ENCODE data around the gene RABGAP1L.

The RABGAP1L gene

DNA sequence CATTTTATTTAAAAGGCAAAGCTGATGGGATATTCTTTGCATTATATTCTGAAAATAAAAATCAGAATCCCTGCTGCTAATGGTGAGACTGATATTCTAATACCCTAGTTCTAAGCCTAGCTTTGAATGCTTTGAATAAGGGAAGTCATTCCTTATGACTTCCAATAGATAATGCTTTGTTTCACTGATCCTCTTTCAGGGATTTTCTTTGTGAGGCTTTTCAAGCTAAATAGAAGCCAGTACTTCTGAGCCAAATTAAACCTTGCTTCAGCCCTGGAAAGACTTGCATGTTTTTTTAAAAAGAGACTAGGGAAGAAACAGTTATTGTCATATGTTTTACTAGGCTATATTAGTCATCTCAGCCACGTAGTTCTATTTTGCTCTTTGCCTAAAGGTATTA, 771.9 kb downstream of the RABGAP1L start:
- Histone ChIP-seq H3K9me3 (ENCODE audit: control insufficient read depth in 2 of 2, low read length in 2 of 2) (no peaks in the 10 kb centered on the region), H3K9ac (ENCODE audit: low read depth in 1 of 2, low read length in 2 of 2) (no peak overlapping the region), H3K36me3 (ENCODE audit: control insufficient read depth in 2 of 2, insufficient read depth in 2 of 2, low read length in 2 of 2) (no peaks in the 10 kb centered on the region), H3K27me3 (ENCODE audit: control insufficient read depth in 2 of 2, insufficient read depth in 2 of 2, low read length in 2 of 2) (no peaks in the 10 kb centered on the region), H3K4me3 (ENCODE audit: low read length in 2 of 2) (no peak overlapping the region), H3K4me1 (ENCODE audit: control insufficient read depth in 2 of 2, insufficient read depth in 2 of 2, low read length in 2 of 2) (peaks cover 0 to 4% of the 10 kb centered on the region in 2 donors), H3K27ac (ENCODE audit: low read depth in 2 of 2, low read length in 2 of 2) (no peak overlapping the region)

GRCh38 chr1:174932587-174932986, 773.3 kb downstream of the RABGAP1L start:
- Histone ChIP-seq H3K9ac (ENCODE audit: low read depth in 1 of 2, low read length in 2 of 2) (no peak overlapping the region), H3K36me3 (ENCODE audit: control insufficient read depth in 2 of 2, insufficient read depth in 2 of 2, low read length in 2 of 2) (no peaks in the 10 kb centered on the region), H3K4me1 (ENCODE audit: control insufficient read depth in 2 of 2, insufficient read depth in 2 of 2, low read length in 2 of 2) (peaks cover 0 to 4% of the 10 kb centered on the region in 2 donors), H3K27me3 (ENCODE audit: control insufficient read depth in 2 of 2, insufficient read depth in 2 of 2, low read length in 2 of 2) (no peaks in the 10 kb centered on the region), H3K27ac (ENCODE audit: low read depth in 2 of 2, low read length in 2 of 2) (no peak overlapping the region), H3K9me3 (ENCODE audit: control insufficient read depth in 2 of 2, low read length in 2 of 2) (no peaks in the 10 kb centered on the region), H3K4me3 (ENCODE audit: low read length in 2 of 2) (no peak overlapping the region)

GRCh38 chr1:174935961-174936727, 776.8 kb downstream of the RABGAP1L start:
- no peaks in the 10 kb centered on the region for H3K9me3 ChIP-seq (ENCODE audit: control insufficient read depth in 2 of 2, low read length in 2 of 2)

DNA sequence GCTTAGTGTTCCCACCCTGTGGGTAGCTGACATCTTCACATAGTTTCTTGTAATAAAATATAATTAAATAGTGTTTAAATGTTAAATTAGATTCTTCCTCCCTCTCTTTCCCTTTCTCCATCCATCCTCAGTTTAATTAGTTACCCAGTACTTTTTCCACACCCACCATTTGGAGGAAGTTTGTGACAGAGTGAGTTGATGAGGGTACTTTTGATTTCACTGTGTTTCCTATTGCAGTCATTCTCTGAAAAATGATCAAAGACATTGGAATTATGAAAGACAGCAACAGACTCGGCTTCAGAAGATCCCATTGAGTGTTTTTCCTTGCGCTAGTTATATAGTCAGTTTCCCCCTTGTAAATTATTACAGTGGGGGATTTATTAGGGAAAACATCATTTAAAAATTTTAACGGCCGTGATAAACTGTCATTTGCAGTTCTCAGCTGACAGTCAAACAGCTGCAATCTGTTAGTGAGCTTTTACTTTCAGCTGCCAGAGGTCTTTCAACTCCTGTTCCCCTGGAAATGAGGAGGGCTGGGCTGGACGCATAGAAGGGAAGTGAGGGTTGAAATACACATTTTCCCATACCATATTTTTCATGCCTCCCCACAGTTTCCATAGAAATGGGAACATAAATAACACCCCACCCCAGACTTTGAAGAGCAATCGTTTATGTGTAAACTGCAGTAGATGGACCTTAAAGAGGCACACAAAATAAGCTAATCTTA, 779.1 kb downstream of the RABGAP1L start:
- Histone ChIP-seq H3K9me3 (ENCODE audit: control insufficient read depth in 2 of 2, low read length in 2 of 2) (no peaks in the 10 kb centered on the region), H3K27ac (ENCODE audit: low read depth in 2 of 2, low read length in 2 of 2) (no peak overlapping the region), H3K4me3 (ENCODE audit: low read length in 2 of 2) (no peak overlapping the region), H3K9ac (ENCODE audit: low read depth in 1 of 2, low read length in 2 of 2) (no peak overlapping the region), H3K36me3 (ENCODE audit: control insufficient read depth in 2 of 2, insufficient read depth in 2 of 2, low read length in 2 of 2) (no peaks in the 10 kb centered on the region), H3K27me3 (ENCODE audit: control insufficient read depth in 2 of 2, insufficient read depth in 2 of 2, low read length in 2 of 2) (no peaks in the 10 kb centered on the region), H3K4me1 (ENCODE audit: control insufficient read depth in 2 of 2, insufficient read depth in 2 of 2, low read length in 2 of 2) (peaks cover 0 to 4% of the 10 kb centered on the region in 2 donors)

More at GRCh38 chr1:174935961-174936727, 776.8 kb downstream of the RABGAP1L start:
- Histone ChIP-seq H3K36me3 (ENCODE audit: control insufficient read depth in 2 of 2, insufficient read depth in 2 of 2, low read length in 2 of 2) (no peaks in the 10 kb centered on the region), H3K9ac (ENCODE audit: low read depth in 1 of 2, low read length in 2 of 2) (no peak overlapping the region), H3K4me3 (ENCODE audit: low read length in 2 of 2) (no peak overlapping the region), H3K27ac (ENCODE audit: low read depth in 2 of 2, low read length in 2 of 2) (no peak overlapping the region), H3K27me3 (ENCODE audit: control insufficient read depth in 2 of 2, insufficient read depth in 2 of 2, low read length in 2 of 2) (no peaks in the 10 kb centered on the region), H3K4me1 (ENCODE audit: control insufficient read depth in 2 of 2, insufficient read depth in 2 of 2, low read length in 2 of 2) (peaks cover 0 to 8% of the 10 kb centered on the region in 2 donors)

DNA sequence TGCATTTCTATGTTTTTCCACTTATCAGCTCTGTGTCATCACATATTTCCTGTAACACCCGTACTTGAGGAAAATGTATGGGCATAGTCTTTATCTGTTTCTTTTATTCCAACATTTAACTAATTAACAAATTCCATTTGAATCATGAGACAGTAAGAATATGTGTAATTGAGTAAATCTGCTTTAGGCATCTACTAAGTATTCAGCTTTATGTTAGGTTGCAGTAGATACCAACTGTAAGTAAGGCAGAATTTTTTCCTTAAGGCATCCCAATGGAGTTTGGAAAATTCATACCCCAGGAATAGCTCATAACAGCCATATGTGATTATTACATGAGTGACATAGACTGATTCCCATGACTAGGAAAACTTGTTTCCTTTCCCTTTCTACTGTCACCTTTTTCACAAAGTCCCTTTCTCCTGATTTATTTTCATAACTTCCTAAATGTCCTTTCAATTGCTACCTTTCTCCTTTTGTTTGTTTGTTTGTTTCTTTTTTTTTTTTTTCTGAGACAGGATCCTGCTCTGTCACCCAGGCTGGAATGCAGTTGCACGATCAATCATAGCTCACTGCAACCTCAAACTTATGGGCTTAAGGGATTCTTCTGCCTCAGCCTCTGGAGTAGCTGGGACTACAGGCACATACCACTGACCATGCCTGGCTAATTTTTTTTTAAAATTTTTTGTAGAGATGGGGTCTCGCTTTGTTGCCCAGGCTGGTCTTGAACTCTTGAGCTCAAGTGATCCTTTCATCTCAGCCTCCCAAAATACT, 780.6 kb downstream of the RABGAP1L start:
- no peak overlapping the region for H3K9ac ChIP-seq (ENCODE audit: low read depth in 1 of 2, low read length in 2 of 2)
- no peak overlapping the region for H3K4me3 ChIP-seq (ENCODE audit: low read length in 2 of 2)
- H3K4me1 ChIP-seq (ENCODE audit: control insufficient read depth in 2 of 2, insufficient read depth in 2 of 2, low read length in 2 of 2) = peaks cover 3 to 4% of the 10 kb centered on the region in 2 donors
- no peaks in the 10 kb centered on the region for H3K36me3 ChIP-seq (ENCODE audit: control insufficient read depth in 2 of 2, insufficient read depth in 2 of 2, low read length in 2 of 2)
- no peaks in the 10 kb centered on the region for H3K27me3 ChIP-seq (ENCODE audit: control insufficient read depth in 2 of 2, insufficient read depth in 2 of 2, low read length in 2 of 2)
- no peaks in the 10 kb centered on the region for H3K9me3 ChIP-seq (ENCODE audit: control insufficient read depth in 2 of 2, low read length in 2 of 2)
- H3K27ac ChIP-seq (ENCODE audit: low read depth in 2 of 2, low read length in 2 of 2) = no peak overlapping the region

GRCh38 chr1:174940646-174941175, 781.4 kb downstream of the RABGAP1L start:
- no peak overlapping the region for H3K9ac ChIP-seq (ENCODE audit: low read depth in 1 of 2, low read length in 2 of 2)

DNA sequence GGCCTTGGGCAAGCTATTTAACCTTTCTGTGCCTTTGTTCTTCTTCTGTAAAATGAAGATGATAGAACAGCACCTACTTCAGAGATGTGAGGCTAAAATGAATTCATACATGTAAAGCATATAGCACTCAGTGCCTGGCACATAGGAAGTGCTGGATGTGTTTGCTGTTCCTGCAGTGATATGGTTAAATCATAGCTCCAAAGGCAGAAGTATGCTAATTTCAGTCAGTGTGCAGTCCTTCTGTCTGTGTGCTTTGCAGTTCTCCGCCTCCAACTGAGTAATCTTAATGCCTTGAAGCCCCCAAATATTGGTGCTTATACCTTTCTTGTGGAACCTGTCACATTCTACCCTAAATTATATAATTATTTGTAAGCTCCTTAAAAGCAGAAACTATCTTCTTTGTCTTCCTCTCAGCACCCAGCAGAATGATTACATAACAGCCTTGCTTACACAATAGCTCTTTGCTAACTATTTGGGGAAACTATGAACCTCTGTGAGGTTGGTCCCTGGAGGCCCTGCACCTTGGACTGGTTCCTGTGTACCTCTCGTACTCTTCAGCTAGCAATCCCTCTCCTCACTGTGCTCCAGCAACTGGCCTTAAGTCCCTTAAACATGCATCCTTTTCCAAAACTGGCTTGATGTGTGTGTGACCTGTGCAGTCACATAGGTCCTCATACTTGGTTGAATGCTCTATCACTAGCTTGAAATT, 783.4 kb downstream of the RABGAP1L start:
- Histone ChIP-seq H3K4me1 (ENCODE audit: control insufficient read depth in 2 of 2, insufficient read depth in 2 of 2, low read length in 2 of 2) (peaks cover 4 to 10% of the 10 kb centered on the region in 2 donors), H3K9ac (ENCODE audit: low read depth in 1 of 2, low read length in 2 of 2) (no peak overlapping the region), H3K27ac (ENCODE audit: low read depth in 2 of 2, low read length in 2 of 2) (peak overlapping the region in 1 of 2 donors; percentile 1), H3K27me3 (ENCODE audit: control insufficient read depth in 2 of 2, insufficient read depth in 2 of 2, low read length in 2 of 2) (no peaks in the 10 kb centered on the region), H3K36me3 (ENCODE audit: control insufficient read depth in 2 of 2, insufficient read depth in 2 of 2, low read length in 2 of 2) (no peaks in the 10 kb centered on the region), H3K4me3 (ENCODE audit: low read length in 2 of 2) (no peak overlapping the region), H3K9me3 (ENCODE audit: control insufficient read depth in 2 of 2, low read length in 2 of 2) (no peaks in the 10 kb centered on the region)

More at GRCh38 chr1:174940646-174941175, 781.4 kb downstream of the RABGAP1L start:
- peaks cover 4 to 5% of the 10 kb centered on the region in 2 donors for H3K4me1 ChIP-seq (ENCODE audit: control insufficient read depth in 2 of 2, insufficient read depth in 2 of 2, low read length in 2 of 2)
- no peaks in the 10 kb centered on the region for H3K9me3 ChIP-seq (ENCODE audit: control insufficient read depth in 2 of 2, low read length in 2 of 2)
- H3K36me3 ChIP-seq (ENCODE audit: control insufficient read depth in 2 of 2, insufficient read depth in 2 of 2, low read length in 2 of 2) = no peaks in the 10 kb centered on the region
- no peaks in the 10 kb centered on the region for H3K27me3 ChIP-seq (ENCODE audit: control insufficient read depth in 2 of 2, insufficient read depth in 2 of 2, low read length in 2 of 2)
- H3K4me3 ChIP-seq (ENCODE audit: low read length in 2 of 2) = no peak overlapping the region
- H3K27ac ChIP-seq (ENCODE audit: low read depth in 2 of 2, low read length in 2 of 2) = no peak overlapping the region

GRCh38 chr1:174946031-174946430, 786.7 kb downstream of the RABGAP1L start:
- no peak overlapping the region for H3K4me3 ChIP-seq (ENCODE audit: low read length in 2 of 2)
- no peak overlapping the region for H3K27ac ChIP-seq (ENCODE audit: low read depth in 2 of 2, low read length in 2 of 2)
- no peaks in the 10 kb centered on the region for H3K36me3 ChIP-seq (ENCODE audit: control insufficient read depth in 2 of 2, insufficient read depth in 2 of 2, low read length in 2 of 2)
- no peaks in the 10 kb centered on the region for H3K9me3 ChIP-seq (ENCODE audit: control insufficient read depth in 2 of 2, low read length in 2 of 2)
- H3K9ac ChIP-seq (ENCODE audit: low read depth in 1 of 2, low read length in 2 of 2) = no peak overlapping the region
- H3K27me3 ChIP-seq (ENCODE audit: control insufficient read depth in 2 of 2, insufficient read depth in 2 of 2, low read length in 2 of 2) = no peaks in the 10 kb centered on the region
- peaks cover 4 to 6% of the 10 kb centered on the region in 2 donors for H3K4me1 ChIP-seq (ENCODE audit: control insufficient read depth in 2 of 2, insufficient read depth in 2 of 2, low read length in 2 of 2)

DNA sequence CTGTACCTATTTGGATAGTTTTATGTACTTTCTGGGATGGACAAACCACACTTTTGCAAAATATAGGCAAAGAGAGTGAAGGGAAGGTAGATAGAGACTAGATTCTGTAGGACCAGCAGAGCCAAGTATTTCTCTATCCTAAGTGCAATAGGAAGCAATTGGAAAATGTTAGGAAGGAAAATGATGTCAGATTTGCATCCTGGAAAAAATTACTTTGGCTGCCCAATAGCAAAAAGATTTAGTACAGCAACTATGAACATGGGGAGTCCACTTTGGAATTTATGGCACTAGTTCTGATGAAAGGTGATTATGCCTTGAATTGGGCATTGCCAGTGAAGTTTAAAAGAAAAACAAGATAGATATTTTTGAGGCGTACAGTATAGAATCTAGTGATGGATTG, 789.7 kb downstream of the RABGAP1L start:
- H3K4me1 ChIP-seq (ENCODE audit: control insufficient read depth in 2 of 2, insufficient read depth in 2 of 2, low read length in 2 of 2) = peaks cover 7 to 11% of the 10 kb centered on the region in 2 donors
- H3K4me3 ChIP-seq (ENCODE audit: low read length in 2 of 2) = no peak overlapping the region
- no peak overlapping the region for H3K9ac ChIP-seq (ENCODE audit: low read depth in 1 of 2, low read length in 2 of 2)
- H3K36me3 ChIP-seq (ENCODE audit: control insufficient read depth in 2 of 2, insufficient read depth in 2 of 2, low read length in 2 of 2) = no peaks in the 10 kb centered on the region
- H3K27me3 ChIP-seq (ENCODE audit: control insufficient read depth in 2 of 2, insufficient read depth in 2 of 2, low read length in 2 of 2) = no peaks in the 10 kb centered on the region
- no peak overlapping the region for H3K27ac ChIP-seq (ENCODE audit: low read depth in 2 of 2, low read length in 2 of 2)
- H3K9me3 ChIP-seq (ENCODE audit: control insufficient read depth in 2 of 2, low read length in 2 of 2) = no peaks in the 10 kb centered on the region
